ENCODE data around the gene MTA3.

MTA3 gene

GRCh38 chr2:42788478-42788793 lies 220.0 kb downstream of the MTA3 start:
- no peak overlapping the region for H3K56ac ChIP-seq (ENCODE audit: low read length)
- no peak overlapping the region for H4K5ac ChIP-seq (ENCODE audit: low read length)
- no peaks in the 10 kb centered on the region for H3K36me3 ChIP-seq (ENCODE audit: control insufficient read depth, insufficient read depth, low read length)
- H3K18ac ChIP-seq (ENCODE audit: low read length): no peak overlapping the region
- WGBS (ENCODE audit: extremely low coverage, insufficient coverage, low lambda C conversion rate): no CpG with 5 or more reads among the region's 9 CpGs
- H3K4me1 ChIP-seq (ENCODE audit: control insufficient read depth, low read depth, low read length): peaks cover 10% of the 10 kb centered on the region
- H3K4me2 ChIP-seq (ENCODE audit: low read length): no peak overlapping the region
- H2BK5ac ChIP-seq (ENCODE audit: low read length): no peak overlapping the region
- no peak overlapping the region for H3K4me3 ChIP-seq (ENCODE audit: low read length)
- no peak overlapping the region for H2AK5ac ChIP-seq (ENCODE audit: low read length)
- no peak overlapping the region for H3K9ac ChIP-seq (ENCODE audit: low read length)
- H3K4ac ChIP-seq (ENCODE audit: low read depth, low read length): no peak overlapping the region
- H3K23ac ChIP-seq (ENCODE audit: low read length): no peak overlapping the region
- H2BK15ac ChIP-seq (replicated peaks; ENCODE audit: low read depth): no peak overlapping the region
- no peak overlapping the region for H4K8ac ChIP-seq (ENCODE audit: low read depth, low read length)
- H3K27ac ChIP-seq (ENCODE audit: low read depth, low read length): no peak overlapping the region
- no peaks in the 10 kb centered on the region for H3K79me2 ChIP-seq (ENCODE audit: control insufficient read depth, insufficient read depth, low read length)
- H3K27me3 ChIP-seq (ENCODE audit: insufficient read depth, low read length, poor library complexity): no peaks in the 10 kb centered on the region
- H2BK120ac ChIP-seq (ENCODE audit: low read depth, low read length): no peak overlapping the region
- H3K79me1 ChIP-seq (ENCODE audit: low read length): peaks cover 2% of the 10 kb centered on the region
- DNase-seq: no peak

GRCh38 chr2:42788882-42789281 lies 220.4 kb downstream of the MTA3 start:
- DNase-seq: no peak
- no peaks in the 10 kb centered on the region for H3K27me3 ChIP-seq (ENCODE audit: insufficient read depth, low read length, poor library complexity)
- peaks cover 2% of the 10 kb centered on the region for H3K79me1 ChIP-seq (ENCODE audit: low read length)
- no peak overlapping the region for H2BK120ac ChIP-seq (ENCODE audit: low read depth, low read length)
- no peaks in the 10 kb centered on the region for H3K36me3 ChIP-seq (ENCODE audit: control insufficient read depth, insufficient read depth, low read length)
- no peak overlapping the region for H2BK15ac ChIP-seq (replicated peaks; ENCODE audit: low read depth)
- no peak overlapping the region for H3K56ac ChIP-seq (ENCODE audit: low read length)
- no peak overlapping the region for H2AK5ac ChIP-seq (ENCODE audit: low read length)
- no peak overlapping the region for H3K18ac ChIP-seq (ENCODE audit: low read length)
- H4K5ac ChIP-seq (ENCODE audit: low read length): no peak overlapping the region
- no CpG with 5 or more reads among the region's 4 CpGs for WGBS (ENCODE audit: extremely low coverage, insufficient coverage, low lambda C conversion rate)
- no peak overlapping the region for H4K8ac ChIP-seq (ENCODE audit: low read depth, low read length)
- peaks cover 9% of the 10 kb centered on the region for H3K4me1 ChIP-seq (ENCODE audit: control insufficient read depth, low read depth, low read length)
- H2BK5ac ChIP-seq (ENCODE audit: low read length): no peak overlapping the region
- H3K4me2 ChIP-seq (ENCODE audit: low read length): no peak overlapping the region
- H3K27ac ChIP-seq (ENCODE audit: low read depth, low read length): no peak overlapping the region
- no peak overlapping the region for H3K9ac ChIP-seq (ENCODE audit: low read length)
- no peaks in the 10 kb centered on the region for H3K79me2 ChIP-seq (ENCODE audit: control insufficient read depth, insufficient read depth, low read length)
- no peak overlapping the region for H3K4ac ChIP-seq (ENCODE audit: low read depth, low read length)
- H3K23ac ChIP-seq (ENCODE audit: low read length): no peak overlapping the region
- no peak overlapping the region for H3K4me3 ChIP-seq (ENCODE audit: low read length)

- H3K79me1 ChIP-seq (ENCODE audit: low read length): peaks cover 2% of the 10 kb centered on the region
- no peak overlapping the region for H3K4me2 ChIP-seq (ENCODE audit: low read length)
- no peak overlapping the region for H2AK5ac ChIP-seq (ENCODE audit: low read length)
- H3K9ac ChIP-seq (ENCODE audit: low read length): no peak overlapping the region
- no peak overlapping the region for H3K4me3 ChIP-seq (ENCODE audit: low read length)
- H3K27ac ChIP-seq (ENCODE audit: low read depth, low read length): no peak overlapping the region
- H2BK5ac ChIP-seq (ENCODE audit: low read length): no peak overlapping the region
- H2BK120ac ChIP-seq (ENCODE audit: low read depth, low read length): no peak overlapping the region
- H3K27me3 ChIP-seq (ENCODE audit: insufficient read depth, low read length, poor library complexity): no peaks in the 10 kb centered on the region
- H4K8ac ChIP-seq (ENCODE audit: low read depth, low read length): no peak overlapping the region
- no peaks in the 10 kb centered on the region for H3K36me3 ChIP-seq (ENCODE audit: control insufficient read depth, insufficient read depth, low read length)
- H2BK15ac ChIP-seq (replicated peaks; ENCODE audit: low read depth): no peak overlapping the region
- H3K4ac ChIP-seq (ENCODE audit: low read depth, low read length): no peak overlapping the region
- no CpG with 5 or more reads among the region's 2 CpGs for WGBS (ENCODE audit: extremely low coverage, insufficient coverage, low lambda C conversion rate)
- H4K5ac ChIP-seq (ENCODE audit: low read length): no peak overlapping the region
- no peak overlapping the region for H3K23ac ChIP-seq (ENCODE audit: low read length)
- no peak overlapping the region for H3K56ac ChIP-seq (ENCODE audit: low read length)
- H3K18ac ChIP-seq (ENCODE audit: low read length): no peak overlapping the region
- no peak for DNase-seq
- no peaks in the 10 kb centered on the region for H3K79me2 ChIP-seq (ENCODE audit: control insufficient read depth, insufficient read depth, low read length)
- H3K4me1 ChIP-seq (ENCODE audit: control insufficient read depth, low read depth, low read length): peaks cover 11% of the 10 kb centered on the region
Measured at GRCh38 chr2:42789751-42790150, 221.3 kb downstream of the MTA3 start.

GRCh38 chr2:42791606-42792005 lies 223.2 kb downstream of the MTA3 start:
- H3K27me3 ChIP-seq (ENCODE audit: insufficient read depth, low read length, poor library complexity): no peaks in the 10 kb centered on the region
- no peak overlapping the region for H3K4me2 ChIP-seq (ENCODE audit: low read length)
- H2BK120ac ChIP-seq (ENCODE audit: low read depth, low read length): no peak overlapping the region
- peak overlapping the region; percentile 85 for H3K18ac ChIP-seq (ENCODE audit: low read length)
- H3K9ac ChIP-seq (ENCODE audit: low read length): peak overlapping the region; percentile 89
- no CpG with 5 or more reads among the region's 4 CpGs for WGBS (ENCODE audit: extremely low coverage, insufficient coverage, low lambda C conversion rate)
- H4K5ac ChIP-seq (ENCODE audit: low read length): no peak overlapping the region
- H3K79me2 ChIP-seq (ENCODE audit: control insufficient read depth, insufficient read depth, low read length): no peaks in the 10 kb centered on the region
- no peak overlapping the region for H3K4me3 ChIP-seq (ENCODE audit: low read length)
- H3K27ac ChIP-seq (ENCODE audit: low read depth, low read length): no peak overlapping the region
- no peaks in the 10 kb centered on the region for H3K36me3 ChIP-seq (ENCODE audit: control insufficient read depth, insufficient read depth, low read length)
- H2BK5ac ChIP-seq (ENCODE audit: low read length): no peak overlapping the region
- peaks cover 9% of the 10 kb centered on the region for H3K4me1 ChIP-seq (ENCODE audit: control insufficient read depth, low read depth, low read length)
- no peak overlapping the region for H3K4ac ChIP-seq (ENCODE audit: low read depth, low read length)
- no peak for DNase-seq
- H2BK15ac ChIP-seq (replicated peaks; ENCODE audit: low read depth): no peak overlapping the region
- H3K56ac ChIP-seq (ENCODE audit: low read length): peak overlapping the region; percentile 77
- peak overlapping the region; percentile 2 for H3K23ac ChIP-seq (ENCODE audit: low read length)
- no peak overlapping the region for H2AK5ac ChIP-seq (ENCODE audit: low read length)
- H4K8ac ChIP-seq (ENCODE audit: low read depth, low read length): no peak overlapping the region
- peaks cover 2% of the 10 kb centered on the region for H3K79me1 ChIP-seq (ENCODE audit: low read length)

GRCh38 chr2:42792087-42792582 lies 223.7 kb downstream of the MTA3 start:
- Histone ChIP-seq H3K79me1 (ENCODE audit: low read length) (peaks cover 2% of the 10 kb centered on the region), H2BK5ac (ENCODE audit: low read length) (no peak overlapping the region), H3K4me2 (ENCODE audit: low read length) (peak overlapping the region; percentile 83), H2AK5ac (ENCODE audit: low read length) (no peak overlapping the region), H2BK15ac (replicated peaks; ENCODE audit: low read depth) (no peak overlapping the region), H3K4ac (ENCODE audit: low read depth, low read length) (peak overlapping the region; percentile 71), H3K18ac (ENCODE audit: low read length) (peak overlapping the region; percentile 85), H3K36me3 (ENCODE audit: control insufficient read depth, insufficient read depth, low read length) (no peaks in the 10 kb centered on the region), H2BK120ac (ENCODE audit: low read depth, low read length) (peak overlapping the region; percentile 47), H3K23ac (ENCODE audit: low read length) (peak overlapping the region; percentile 92), H3K4me1 (ENCODE audit: control insufficient read depth, low read depth, low read length) (peaks cover 9% of the 10 kb centered on the region), H3K27ac (ENCODE audit: low read depth, low read length) (peak overlapping the region; percentile 93), H3K56ac (ENCODE audit: low read length) (peak overlapping the region; percentile 77), H3K4me3 (ENCODE audit: low read length) (peak overlapping the region; percentile 63), H4K8ac (ENCODE audit: low read depth, low read length) (no peak overlapping the region), H4K5ac (ENCODE audit: low read length) (no peak overlapping the region), H3K79me2 (ENCODE audit: control insufficient read depth, insufficient read depth, low read length) (no peaks in the 10 kb centered on the region), H3K9ac (ENCODE audit: low read length) (peak overlapping the region; percentile 89), H3K27me3 (ENCODE audit: insufficient read depth, low read length, poor library complexity) (no peaks in the 10 kb centered on the region)
- no CpG with 5 or more reads among the region's 18 CpGs for WGBS (ENCODE audit: extremely low coverage, insufficient coverage, low lambda C conversion rate)
- no peak for DNase-seq

Data from mesendoderm (in vitro differentiated cells).